Breast epithelium (tissue), 4 donors: ENCODE measurements around the gene PNPLA4. TPM values are rescaled to one million over a fixed set of nuclear protein-coding genes. Genes with fewer than 3 reads are reported as not detected.
A peak's percentile ranks its signal among the peaks of the same experiment; 100 is the strongest.

Source experiments
- DNase-seq, 2 donors: peaks; one replicate each; pipeline ENCODE4 v3.0.0-alpha.2; 2019; ENCODE audit warnings: low spot score in 2 of 2
- H3K27ac ChIP-seq, 2 donors: fragments of 200-600 bp; sonication (generic) in 1 of 2; one replicate each; pipeline ENCODE4 v1.5.1; 2016 to 2019; ENCODE audit warnings: mild to moderate bottlenecking in 1 of 2
- H3K27me3 ChIP-seq, 2 donors: fragments of 200-600 bp; sonication (generic) in 1 of 2; one replicate each; pipeline versions ENCODE4 v1.5.1 to v1.6.0; 2017 to 2019; ENCODE audit warnings: control low read depth in 1 of 2, mild to moderate bottlenecking in 1 of 2
- H3K36me3 ChIP-seq: fragments of 200-600 bp; one replicate; pipeline ENCODE4 v1.5.1; 2019
- H3K4me1 ChIP-seq, 2 donors: fragments of 200-600 bp; sonication (generic); one replicate each; pipeline ENCODE4 v1.5.1; 2016 to 2019; ENCODE audit warnings: control low read depth in 1 of 2
- H3K4me3 ChIP-seq, 3 donors: fragments of 200-600 bp; sonication (generic); 1 replicate in 2 of 3; 2 replicates in 1 of 3; pipeline ENCODE4 v1.5.1; 2016 to 2019; ENCODE audit warnings: mild to moderate bottlenecking in 3 of 3, moderate library complexity in 2 of 3
- H3K9me3 ChIP-seq, 2 donors: fragments of 200-600 bp; sonication (generic) in 1 of 2; one replicate each; pipeline ENCODE4 v1.5.1; 2016 to 2019; ENCODE audit warnings: control low read depth in 1 of 2
- POLR2A ChIP-seq: fragments of 450-650 bp; IDR thresholded peaks from one replicate; pipeline ENCODE4 v1.6.1; 2016; ENCODE audit warnings: antibody characterized with exemption, mild to moderate bottlenecking, moderate library complexity
- POLR2AphosphoS5 ChIP-seq, 3 donors: sonication (generic); formaldehyde crosslinking; IDR thresholded peaks; one replicate each; pipeline ENCODE4 v1.6.1; 2017; ENCODE audit warnings: antibody characterized with exemption in 3 of 3
- intact Hi-C: fragments of 100-400 bp; cut with DNase I; formaldehyde crosslinking; loops from one replicate; pipeline ENCODE4 v1.15.1; 2023; ENCODE audit warnings: low total_unique reads
- total RNA-seq, 3 donors: library from RNA; depleted of rRNA; stranded (reverse); fragments of >200 nt; gene quantifications; one replicate each; pipeline ENCODE4 v1.1.0, GENCODE V29; 2016
- TF ChIP-seq, protein P1 (sequence below), 3 donors: fragments of 450-650 bp; IDR thresholded peaks; one replicate each; pipeline ENCODE4 v1.5.1; 2016 to 2017; ENCODE audit warnings: antibody characterized with exemption in 3 of 3, mild to moderate bottlenecking in 3 of 3, moderate library complexity in 3 of 3

PNPLA4 gene, protein sequence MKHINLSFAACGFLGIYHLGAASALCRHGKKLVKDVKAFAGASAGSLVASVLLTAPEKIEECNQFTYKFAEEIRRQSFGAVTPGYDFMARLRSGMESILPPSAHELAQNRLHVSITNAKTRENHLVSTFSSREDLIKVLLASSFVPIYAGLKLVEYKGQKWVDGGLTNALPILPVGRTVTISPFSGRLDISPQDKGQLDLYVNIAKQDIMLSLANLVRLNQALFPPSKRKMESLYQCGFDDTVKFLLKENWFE
- 10 to 100 TPM in 2 of 3 donors, 1 to 10 TPM in 1; 9.5 to 22.4 (median 16.8) TPM for total RNA-seq

GRCh38 chrX:7927259-7928167 is at the start of gene PNPLA4:
TSS of gene PNPLA4 (minus strand) at chrX:7927413. CDS start at chrX:7926119, 1,294 bp downstream.
- intact Hi-C loops, result no loop called here
- peak; percentile 76 to 84 for DNase-seq
- no peaks in the 10 kb centered on the region for H3K36me3 ChIP-seq
- TF ChIP-seq POLR2AphosphoS5 (IDR thresholded peaks at IDR 0.05), result peak in 2 of 3 donors; percentile 47 to 76
- TF ChIP-seq POLR2A, result no peak
- TF ChIP-seq, protein P1, sequence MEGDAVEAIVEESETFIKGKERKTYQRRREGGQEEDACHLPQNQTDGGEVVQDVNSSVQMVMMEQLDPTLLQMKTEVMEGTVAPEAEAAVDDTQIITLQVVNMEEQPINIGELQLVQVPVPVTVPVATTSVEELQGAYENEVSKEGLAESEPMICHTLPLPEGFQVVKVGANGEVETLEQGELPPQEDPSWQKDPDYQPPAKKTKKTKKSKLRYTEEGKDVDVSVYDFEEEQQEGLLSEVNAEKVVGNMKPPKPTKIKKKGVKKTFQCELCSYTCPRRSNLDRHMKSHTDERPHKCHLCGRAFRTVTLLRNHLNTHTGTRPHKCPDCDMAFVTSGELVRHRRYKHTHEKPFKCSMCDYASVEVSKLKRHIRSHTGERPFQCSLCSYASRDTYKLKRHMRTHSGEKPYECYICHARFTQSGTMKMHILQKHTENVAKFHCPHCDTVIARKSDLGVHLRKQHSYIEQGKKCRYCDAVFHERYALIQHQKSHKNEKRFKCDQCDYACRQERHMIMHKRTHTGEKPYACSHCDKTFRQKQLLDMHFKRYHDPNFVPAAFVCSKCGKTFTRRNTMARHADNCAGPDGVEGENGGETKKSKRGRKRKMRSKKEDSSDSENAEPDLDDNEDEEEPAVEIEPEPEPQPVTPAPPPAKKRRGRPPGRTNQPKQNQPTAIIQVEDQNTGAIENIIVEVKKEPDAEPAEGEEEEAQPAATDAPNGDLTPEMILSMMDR (IDR thresholded peaks at IDR 0.05), result no peak
- no peaks in the 10 kb centered on the region for H3K27me3 ChIP-seq
- H3K4me1 ChIP-seq, result no peaks in the 10 kb centered on the region
- H3K4me3 ChIP-seq, result peak within 1 kb of the TSS; percentile 54 to 70 (median 69)
- H3K27ac ChIP-seq, result peak within 1 kb of the TSS; percentile 78 to 88
- no peaks in the 10 kb centered on the region for H3K9me3 ChIP-seq

DNA sequence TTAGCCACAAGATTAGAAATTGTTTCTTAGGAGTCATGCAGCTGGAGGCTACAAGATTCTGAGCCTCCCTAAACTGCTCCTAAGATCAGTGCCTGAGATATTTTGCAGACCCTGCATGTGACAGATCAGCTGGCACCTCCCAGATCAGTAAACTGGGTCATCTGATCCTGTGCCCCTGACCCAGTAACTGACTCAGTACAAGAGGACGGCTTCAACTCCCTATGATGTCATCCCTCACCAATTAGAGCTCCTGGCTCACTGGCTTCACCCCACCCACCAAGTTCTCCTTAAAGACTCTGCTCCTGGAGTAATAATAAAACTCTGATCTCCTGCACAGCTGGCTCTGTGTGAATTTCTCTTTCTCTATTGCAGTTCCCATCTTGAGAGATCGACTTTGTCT is 45.4 kb upstream of the PNPLA4 start:
- no peak overlapping the region for H3K27ac ChIP-seq
- no peaks in the 10 kb centered on the region for H3K27me3 ChIP-seq
- no peaks in the 10 kb centered on the region for H3K9me3 ChIP-seq
- TF ChIP-seq POLR2AphosphoS5 (IDR thresholded peaks at IDR 0.05) (no peak), POLR2A (no peak)
- TF ChIP-seq, protein P1 (IDR thresholded peaks at IDR 0.05), result no peak
- H3K4me1 ChIP-seq, result no peaks in the 10 kb centered on the region
- no peak overlapping the region for H3K4me3 ChIP-seq
- intact Hi-C loops, result loop anchor here (5.0 kb wide), 1 partner anchor 1735 kb away; no protein-coding TSS in a partner anchor
- no peak for DNase-seq
- no peaks in the 10 kb centered on the region for H3K36me3 ChIP-seq

DNA sequence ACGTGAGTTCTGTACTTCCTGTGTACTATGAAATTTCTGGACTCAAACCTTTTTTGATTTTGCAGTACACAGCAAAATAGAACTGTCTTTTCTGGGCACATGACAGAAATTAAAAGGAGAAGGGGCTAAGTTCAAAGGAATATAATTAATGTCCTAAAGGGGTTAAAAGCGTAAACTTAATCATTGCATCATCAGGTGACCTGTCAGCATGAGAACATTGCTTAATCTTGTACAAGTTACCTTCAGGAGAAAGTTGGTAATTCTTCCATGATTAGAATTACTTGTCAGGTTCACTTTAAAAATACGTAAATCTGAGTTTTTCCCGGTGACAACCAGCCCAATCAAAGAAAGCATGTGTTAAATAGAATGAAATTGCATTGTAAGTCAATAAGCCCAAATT is 43.2 kb upstream of the PNPLA4 start:
- Histone ChIP-seq H3K9me3 (no peaks in the 10 kb centered on the region), H3K4me1 (no peaks in the 10 kb centered on the region), H3K27me3 (no peaks in the 10 kb centered on the region), H3K4me3 (no peak overlapping the region), H3K36me3 (no peaks in the 10 kb centered on the region), H3K27ac (no peak overlapping the region)
- DNase-seq, result no peak
- TF ChIP-seq, protein P1 (IDR thresholded peaks at IDR 0.05), result no peak
- TF ChIP-seq POLR2A (no peak), POLR2AphosphoS5 (IDR thresholded peaks at IDR 0.05) (no peak)
- intact Hi-C loops, result loop anchor here (5.0 kb wide), 1 partner anchor 1737 kb away; no protein-coding TSS in a partner anchor

GRCh38 chrX:7965436-7965835 is 38.2 kb upstream of the PNPLA4 start:
- TF ChIP-seq, protein P1 (IDR thresholded peaks at IDR 0.05), result no peak
- TF ChIP-seq POLR2A (no peak), POLR2AphosphoS5 (IDR thresholded peaks at IDR 0.05) (no peak)
- intact Hi-C loops, result no loop called here
- no peak for DNase-seq
- Histone ChIP-seq H3K27me3 (no peaks in the 10 kb centered on the region), H3K27ac (no peak overlapping the region), H3K4me1 (no peaks in the 10 kb centered on the region), H3K36me3 (no peaks in the 10 kb centered on the region), H3K4me3 (no peak overlapping the region), H3K9me3 (no peaks in the 10 kb centered on the region)
